GM12878 (cell line): ENCODE results near the gene LRRN4. TPM values are rescaled to one million over a fixed set of nuclear protein-coding genes. Genes with fewer than 3 reads are reported as not detected.

Source experiments
- ATAC-seq: fragments of 200-7000 bp; cut with Tn5 transposase; 3 replicates; pipeline ENCODE4 v1.9.1; 2020; ENCODE audit warnings: mild to moderate bottlenecking, moderate library complexity
- BruUV-seq: library from RNA; stranded (reverse); fragments of 400-500 nt; replicated peaks from 2 replicates; lab custom pipeline; 2021; lab: Mats Ljungman, UMichigan
- CTCF ChIA-PET: fragments of 300-600 bp; sonication (Branson Sonifier 250); formaldehyde crosslinking; extraction: SDS; loops from one replicate; lab custom pipeline; 2021; ENCODE audit warnings: inconsistent platforms; lab: Yijun Ruan, JAX
- POLR2A ChIA-PET: fragments of 350-600 bp; formaldehyde crosslinking; extraction: SDS; loops from one replicate; lab custom pipeline; 2021; ENCODE audit warnings: inconsistent platforms; lab: Charles Lee
- RAD21 ChIA-PET: fragments of 300-600 bp; sonication (Branson Sonifier 250); formaldehyde crosslinking; loops from one replicate; lab custom pipeline; 2023; ENCODE audit warnings: antibody characterized with exemption; ENCODE audit not compliant: unreplicated experiment; lab: Charles Lee
- SMC1A ChIA-PET: fragments of 300-600 bp; sonication (Branson Sonifier 250); formaldehyde crosslinking; loops from one replicate; lab custom pipeline; 2023; ENCODE audit not compliant: unreplicated experiment, uncharacterized antibody; lab: Charles Lee
- DNase-seq: peaks from one replicate; pipeline ENCODE4 v3.0.0-alpha.2; 2011; ENCODE audit warnings: low read depth, low spot score
- FAIRE-seq: peaks from 3 replicates; lab custom pipeline; 2011; peaks lifted over from hg19 to GRCh38; lab: Jason Lieb, UNC
- H2AFZ ChIP-seq: 2 replicates; pipeline ENCODE4 v1.6.0; 2011; ENCODE audit warnings: low read depth, low read length, control low read depth; ENCODE audit not compliant: control insufficient read depth
- H3K27ac ChIP-seq: 2 replicates; pipeline ENCODE4 v1.5.1; 2011; ENCODE audit warnings: control low read depth; ENCODE audit not compliant: control insufficient read depth, insufficient read depth
- H3K27me3 ChIP-seq, 2 experiments: replicated peaks in 1 of 2; 2 replicates each; pipeline versions ENCODE4 v1.6.0 to v1.6.1; 2011; ENCODE audit warnings: low read length in 1 of 2; ENCODE audit not compliant: control insufficient read depth in 2 of 2, insufficient read depth in 2 of 2
- H3K36me3 ChIP-seq, 2 experiments: 2 replicates each; pipeline ENCODE4 v1.5.1; 2011; ENCODE audit warnings: low read length in 1 of 2; ENCODE audit not compliant: control insufficient read depth in 2 of 2, insufficient read depth in 2 of 2
- H3K4me1 ChIP-seq: 2 replicates; pipeline ENCODE4 v1.6.1; 2011; ENCODE audit warnings: mild to moderate bottlenecking, low read length, moderate library complexity, mixed read lengths; ENCODE audit not compliant: control insufficient read depth, insufficient read depth
- H3K4me2 ChIP-seq: 2 replicates; pipeline ENCODE4 v1.6.0; 2011; ENCODE audit warnings: control low read depth; ENCODE audit not compliant: control insufficient read depth, insufficient read depth
- H3K4me3 ChIP-seq: fragments of 200-600 bp; sonication (generic); 2 replicates; pipeline ENCODE4 v1.5.1; 2016
- H3K79me2 ChIP-seq: 2 replicates; pipeline ENCODE4 v1.6.0; 2011; ENCODE audit warnings: low read length; ENCODE audit not compliant: control insufficient read depth, insufficient read depth
- H3K9ac ChIP-seq: 2 replicates; pipeline ENCODE4 v1.8.0; 2011; ENCODE audit warnings: low read length, control low read depth, mixed read lengths; ENCODE audit not compliant: control insufficient read depth, insufficient read depth
- H3K9me3 ChIP-seq: replicated peaks from 3 replicates; pipeline ENCODE4 v1.5.1; 2011; ENCODE audit warnings: mild to moderate bottlenecking, low read length; ENCODE audit not compliant: control insufficient read depth, insufficient read depth
- H4K20me1 ChIP-seq: 2 replicates; pipeline ENCODE4 v1.6.0; 2011; ENCODE audit not compliant: control insufficient read depth, insufficient read depth
- BCL11A ChIP-seq: IDR thresholded peaks from 2 replicates; pipeline ENCODE4 v1.6.1; 2011; ENCODE audit warnings: low read depth, low read length
- BCL3 ChIP-seq: IDR thresholded peaks from 2 replicates; pipeline ENCODE4 v1.6.1; 2011; ENCODE audit warnings: borderline replicate concordance, low read depth, mild to moderate bottlenecking, moderate library complexity, low read length; ENCODE audit not compliant: insufficient read depth, poor library complexity, severe bottlenecking
- EED ChIP-seq: sonication (generic); IDR thresholded peaks from 2 replicates; pipeline ENCODE4 v1.6.1; 2016; ENCODE audit warnings: antibody characterized with exemption, low read depth
- IRF4 ChIP-seq: IDR thresholded peaks from 2 replicates; pipeline ENCODE4 v1.6.1; 2011; ENCODE audit warnings: low read depth, low read length
- POLR2A ChIP-seq: IDR thresholded peaks from 2 replicates; pipeline ENCODE4 v1.6.1; 2011; ENCODE audit warnings: low read depth, mild to moderate bottlenecking, low read length
- RCOR1 ChIP-seq: conservative IDR thresholded peaks from 2 replicates; pipeline ENCODE4 v1.6.1; 2012; ENCODE audit warnings: low read depth, low read length, improper control_type of control experiment
- SPI1 ChIP-seq: IDR thresholded peaks from 2 replicates; pipeline ENCODE4 v1.6.1; 2011; ENCODE audit warnings: low read depth, mild to moderate bottlenecking, low read length, moderate library complexity, borderline replicate concordance; ENCODE audit not compliant: insufficient read depth
- WGBS: methylation state at CpG from one replicate; pipeline ENCODE4 v1.1.6; 2016; ENCODE audit warnings: low lambda C conversion rate; ENCODE audit not compliant: insufficient replicate concordance, insufficient coverage; ENCODE audit errors: missing lambda C conversion rate; 5-methylcytosine and 5-hydroxymethylcytosine counted together
- in situ Hi-C: fragments of 300-500 bp; cut with MboI; formaldehyde crosslinking; loops from 9 replicates; pipeline ENCODE4 v1.14.3; 2018; ENCODE audit warnings: mixed read lengths
- intact Hi-C: fragments of 100-400 bp; cut with micrococcal nuclease; formaldehyde crosslinking; loops from one replicate; pipeline ENCODE4 v1.14.2; 2022; ENCODE audit not compliant: unreplicated experiment
- polyA plus RNA-seq, 11 experiments: library from polyadenylated mRNA; depleted of rRNA in 4 of 11; unstranded in 6 of 11; stranded (reverse) in 5 of 11; fragments of >200 nt; fragmentation: Nextera tagmentation in 4 of 11; fragmentation: Illumina TruSeq in 1 of 11; extraction: Ambion mirVana in 4 of 11; extraction: Trizol in 1 of 11; gene quantifications; 1 replicate in 1 of 11; 2 replicates in 10 of 11; pipeline versions ENCODE4 v1.2.1 to v1.2.3, GENCODE V29; 2011 to 2016; ENCODE audit warnings: inconsistent platforms in 2 of 11, missing spikeins in 2 of 11, low read depth in 1 of 11
- total RNA-seq, 4 experiments: library from RNA; depleted of rRNA in 3 of 4; stranded (reverse); fragments of >200 nt in 3 of 4; fragmentation: Illumina TruSeq in 1 of 4; extraction: Trizol in 1 of 4; gene quantifications; 2 replicates each; pipeline versions ENCODE4 v1.2.1 to v1.2.3, GENCODE V29; 2013 to 2021

LRRN4 gene
- total and polyA plus RNA-seq, 10 of the 15 experiments (the other 5 are each of a cell fraction or from before 2014, with no cell fraction given), result 0.11 TPM; not detected in 9

- no peaks in the 10 kb centered on the region for H4K20me1 ChIP-seq
- ChIA-PET SMC1A (interaction anchor here (0.6 to 1.2 kb wide), 3 partner anchors 10 to 55 kb away, joined by 3 read pairs; no protein-coding TSS in a partner anchor), POLR2A (no interaction called here), CTCF (interaction anchor here (0.6 to 1.6 kb wide), 5 partner anchors 10 to 756 kb away, joined by 3 to 6 read pairs (median 3); no protein-coding TSS in a partner anchor), RAD21 (no interaction called here)
- ATAC-seq, result no peak
- H3K27me3 ChIP-seq, result no peaks in the 10 kb centered on the region; a peak in 2 of 4 replicates
- H3K79me2 ChIP-seq, result no peaks in the 10 kb centered on the region
- no peaks in the 10 kb centered on the region; a peak in 1 of 4 replicates for H3K36me3 ChIP-seq
- 56% methylated on average over 9 of the region's 9 CpGs for WGBS
- H3K9ac ChIP-seq, result no peak overlapping the region
- no peak overlapping the region for H3K4me2 ChIP-seq
- no peak for DNase-seq
- in situ Hi-C loops, result no loop called here
- no TSS peak for BruUV-seq
- FAIRE-seq, result no peak
- peaks cover 2% of the 10 kb centered on the region; the same call in 1 of the 3 replicates for H3K9me3 ChIP-seq
- no peak overlapping the region for H3K27ac ChIP-seq
- no peaks in the 10 kb centered on the region for H3K4me1 ChIP-seq
- H3K4me3 ChIP-seq, result no peak overlapping the region
- H2AFZ ChIP-seq, result no peak overlapping the region
- TF ChIP-seq SPI1, result no peak
- no peak for TF ChIP-seq POLR2A
- TF ChIP-seq, all 136 proteins: peak for 0
- intact Hi-C loops, result no loop called here
These were observed 30.1 kb upstream of the LRRN4 start for GRCh38 chr20:6083926-6084325.

GRCh38 chr20:6081236-6081635 lies 27.4 kb upstream of the LRRN4 start:
- Histone ChIP-seq H3K27ac (no peak overlapping the region), H3K4me1 (no peaks in the 10 kb centered on the region), H3K9ac (no peak overlapping the region), H2AFZ (no peak overlapping the region), H4K20me1 (no peaks in the 10 kb centered on the region), H3K79me2 (no peaks in the 10 kb centered on the region), H3K4me3 (no peak overlapping the region), H3K4me2 (no peak overlapping the region), H3K27me3 (no peaks in the 10 kb centered on the region; a peak in 1 of 4 replicates), H3K9me3 (no peaks in the 10 kb centered on the region), H3K36me3 (no peaks in the 10 kb centered on the region)
- 30% methylated on average over 2 of the region's 2 CpGs for WGBS
- ChIA-PET POLR2A (interaction anchor here (0.7 kb wide), 1 partner anchor 130 kb away, joined by 5 read pairs; no protein-coding TSS in a partner anchor), SMC1A (no interaction called here), RAD21 (no interaction called here), CTCF (no interaction called here)
- no TSS peak for BruUV-seq
- ATAC-seq (no peak), DNase-seq (no peak), FAIRE-seq (no peak)
- intact Hi-C loops (no loop called here), in situ Hi-C loops (no loop called here)
- TF ChIP-seq BCL3 (no peak), BCL11A (no peak), EED (no peak), IRF4 (no peak), RCOR1 (no peak)
